Smooth muscle cell of bladder (primary cell): ENCODE data around the gene CDY1. TPM values are rescaled to one million over a fixed set of nuclear protein-coding genes. Genes with fewer than 3 reads are reported as not detected.

Experiments
- total RNA-seq: library from RNA; depleted of rRNA; stranded (reverse); fragments of >200 nt; gene quantifications from 2 replicates; pipeline ENCODE4 v1.2.3, GENCODE V29; 2014

Gene CDY1, protein sequence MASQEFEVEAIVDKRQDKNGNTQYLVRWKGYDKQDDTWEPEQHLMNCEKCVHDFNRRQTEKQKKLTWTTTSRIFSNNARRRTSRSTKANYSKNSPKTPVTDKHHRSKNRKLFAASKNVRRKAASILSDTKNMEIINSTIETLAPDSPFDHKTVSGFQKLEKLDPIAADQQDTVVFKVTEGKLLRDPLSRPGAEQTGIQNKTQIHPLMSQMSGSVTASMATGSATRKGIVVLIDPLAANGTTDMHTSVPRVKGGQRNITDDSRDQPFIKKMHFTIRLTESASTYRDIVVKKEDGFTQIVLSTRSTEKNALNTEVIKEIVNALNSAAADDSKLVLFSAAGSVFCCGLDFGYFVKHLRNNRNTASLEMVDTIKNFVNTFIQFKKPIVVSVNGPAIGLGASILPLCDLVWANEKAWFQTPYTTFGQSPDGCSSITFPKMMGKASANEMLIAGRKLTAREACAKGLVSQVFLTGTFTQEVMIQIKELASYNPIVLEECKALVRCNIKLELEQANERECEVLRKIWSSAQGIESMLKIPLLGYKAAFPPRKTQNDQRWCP
- total RNA-seq, result not detected in 2 replicates

DNA sequence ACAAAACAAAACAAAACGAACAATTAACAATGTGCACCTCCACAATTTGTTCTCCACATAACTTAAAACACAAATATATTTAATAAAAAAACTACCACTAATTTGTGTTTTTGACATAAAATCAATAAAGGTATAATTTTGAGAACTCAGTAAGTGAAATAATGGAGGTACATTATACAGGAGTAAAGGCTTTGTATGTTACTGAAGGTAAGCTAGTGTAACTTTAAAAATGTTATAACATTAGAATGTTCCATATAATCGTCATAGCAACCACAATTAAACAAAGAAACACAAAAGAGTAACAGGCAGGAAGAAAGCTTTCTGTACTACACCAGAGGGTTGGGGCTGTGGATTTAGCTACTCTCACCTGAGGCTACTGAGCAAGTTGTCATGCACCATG lies at the start of gene CDY1:
TSS of gene CDY1 (plus strand) at position 301 of the 400 bp plus-strand sequence. CDS start 326 bp downstream, outside the sequence.

